K562 (cell line): Measurements from ENCODE around the gene OTULINL. TPM values are rescaled to one million over a fixed set of nuclear protein-coding genes. Genes with fewer than 3 reads are reported as not detected.

Experiments
- ATAC-seq: fragments of 200-7000 bp; cut with Tn5 transposase; 3 replicates; pipeline ENCODE4 v1.9.1; 2020; ENCODE audit warnings: moderate library complexity
- BruUV-seq: library from RNA; stranded (reverse); fragments of 400-500 nt; replicated peaks from 2 replicates; lab custom pipeline; 2021; lab: Mats Ljungman, UMichigan
- CTCF ChIA-PET: fragments of 300-600 bp; formaldehyde crosslinking; extraction: SDS; loops from one replicate; lab custom pipeline; 2021; ENCODE audit warnings: low intra/inter-chr PET ratio; lab: Yijun Ruan, JAX
- POLR2A ChIA-PET: fragments of 300-600, 350-650 bp; sonication (Branson Sonifier 250); formaldehyde crosslinking; extraction: SDS; loops from one replicate; lab custom pipeline; 2021; ENCODE audit warnings: antibody characterized with exemption, inconsistent platforms; lab: Yijun Ruan, JAX
- DNase-seq, 4 experiments: peaks; one replicate each; pipeline versions ENCODE4 v3.0.0 to v3.0.0-alpha.2; 2011 to 2018; ENCODE audit warnings: low spot score in 3 of 4, mixed read lengths in 3 of 4; ENCODE audit errors: extremely low read depth in 1 of 4
- FAIRE-seq: peaks from 2 replicates; lab custom pipeline; 2011; peaks lifted over from hg19 to GRCh38; lab: Jason Lieb, UNC
- H2AFZ ChIP-seq: 2 replicates; pipeline ENCODE4 v1.6.0; 2011; ENCODE audit warnings: low read depth, low read length, control low read depth, inconsistent platforms
- H3K27ac ChIP-seq: fragments of 200-600 bp; 3 replicates; pipeline ENCODE4 v1.8.0; 2011; ENCODE audit warnings: low read depth, mild to moderate bottlenecking, control low read depth, inconsistent platforms, low read length, moderate library complexity, mixed read lengths; ENCODE audit errors: extremely low read depth
- H3K27me3 ChIP-seq, 2 experiments: fragments of 300-600 bp in 1 of 2; 2 replicates in 1 of 2; 3 replicates in 1 of 2; pipeline versions ENCODE4 v1.6.0 to v1.8.0; 2011; ENCODE audit warnings: inconsistent platforms in 2 of 2, low read length in 2 of 2, mild to moderate bottlenecking in 1 of 2, mixed read lengths in 1 of 2, moderate library complexity in 1 of 2; ENCODE audit not compliant: control insufficient read depth in 2 of 2, insufficient read depth in 2 of 2
- H3K36me3 ChIP-seq: fragments of 300-600 bp; 3 replicates; pipeline ENCODE4 v1.8.0; 2011; ENCODE audit warnings: mild to moderate bottlenecking, low read length, inconsistent platforms; ENCODE audit not compliant: control insufficient read depth, insufficient read depth
- H3K4me1 ChIP-seq, 2 experiments: fragments of 200-600 bp in 1 of 2; replicated peaks in 1 of 2; 2 replicates in 1 of 2; 3 replicates in 1 of 2; pipeline versions ENCODE4 v1.5.1 to v1.8.0; 2011; ENCODE audit warnings: inconsistent platforms in 2 of 2, low read length in 2 of 2, mild to moderate bottlenecking in 1 of 2, mixed read lengths in 1 of 2, moderate library complexity in 1 of 2; ENCODE audit not compliant: control insufficient read depth in 2 of 2, insufficient read depth in 2 of 2
- H3K4me2 ChIP-seq: 2 replicates; pipeline ENCODE4 v1.6.1; 2011; ENCODE audit warnings: low read length, control low read depth, inconsistent platforms, mixed read lengths; ENCODE audit not compliant: insufficient read depth
- H3K4me3 ChIP-seq: fragments of 200-600 bp; sonication (generic), shearing (Covaris generic); 2 replicates; pipeline ENCODE4 v1.5.1; 2016; ENCODE audit warnings: control low read depth, inconsistent platforms
- H3K79me2 ChIP-seq: fragments of 200-600 bp; 3 replicates; pipeline ENCODE4 v1.8.0; 2011; ENCODE audit warnings: low read length, inconsistent platforms; ENCODE audit not compliant: control insufficient read depth, insufficient read depth
- H3K9ac ChIP-seq, 2 experiments: 2 replicates each; pipeline versions ENCODE4 v1.6.0 to v1.6.1; 2011; ENCODE audit warnings: low read depth in 2 of 2, low read length in 2 of 2, control low read depth in 1 of 2, inconsistent platforms in 1 of 2, mild to moderate bottlenecking in 1 of 2, mixed read lengths in 1 of 2; ENCODE audit not compliant: insufficient read depth in 1 of 2
- H3K9me1 ChIP-seq: one replicate; pipeline ENCODE4 v1.6.0; 2011; ENCODE audit warnings: inconsistent platforms, mild to moderate bottlenecking, low read length, moderate library complexity; ENCODE audit not compliant: control insufficient read depth, insufficient read depth
- H3K9me3 ChIP-seq: replicated peaks from 2 replicates; pipeline ENCODE4 v1.5.1; 2011; ENCODE audit warnings: low read depth, low read length, inconsistent platforms; ENCODE audit not compliant: control insufficient read depth, insufficient read depth
- H4K20me1 ChIP-seq: replicated peaks from 2 replicates; pipeline ENCODE4 v1.6.1; 2011; ENCODE audit warnings: low read length, inconsistent platforms, mixed read lengths; ENCODE audit not compliant: control insufficient read depth, insufficient read depth
- ARID4B ChIP-seq: sonication (generic); formaldehyde crosslinking; IDR thresholded peaks from 2 replicates; pipeline ENCODE4 v1.8.0; 2022; ENCODE audit warnings: mild to moderate bottlenecking, missing genetic modification reagents
- BCL6 ChIP-seq: fragments of 250-450 bp; sonication (Bioruptor Pico); IDR thresholded peaks from 2 replicates; pipeline ENCODE4 v1.4.0; 2020
- KLF10 ChIP-seq: fragments of 250-450 bp; sonication (Bioruptor Pico); IDR thresholded peaks from 2 replicates; pipeline ENCODE4 v1.6.1; 2021; ENCODE audit warnings: matching md5 sums
- MCM2 ChIP-seq: fragments of 450-650 bp; IDR thresholded peaks from 2 replicates; pipeline ENCODE4 v1.6.1; 2017; ENCODE audit warnings: low read depth, mild to moderate bottlenecking
- NR3C1 ChIP-seq: sonication (generic); formaldehyde crosslinking; IDR thresholded peaks from 2 replicates; pipeline ENCODE4 v1.8.1; 2022; ENCODE audit warnings: missing genetic modification reagents
- TAF7 ChIP-seq: fragments of 450-650 bp; IDR thresholded peaks from 2 replicates; pipeline ENCODE4 v1.6.1; 2016; ENCODE audit warnings: missing genetic modification characterization, missing compliant biosample characterization
- ZBTB43 ChIP-seq: sonication (generic); formaldehyde crosslinking; IDR thresholded peaks from 2 replicates; pipeline ENCODE4 v1.8.0; 2023; ENCODE audit warnings: mild to moderate bottlenecking, missing genetic modification reagents
- ZFP36 ChIP-seq: fragments of 150-350 bp; IDR thresholded peaks from 2 replicates; pipeline ENCODE4 v1.6.1; 2018; ENCODE audit warnings: low read length, low read depth; ENCODE audit not compliant: partially characterized antibody
- ZNF431 ChIP-seq: sonication (generic); formaldehyde crosslinking; IDR thresholded peaks from 2 replicates; pipeline ENCODE4 v1.8.0; 2022; ENCODE audit warnings: mild to moderate bottlenecking, missing genetic modification reagents
- ZNF507 ChIP-seq: conservative IDR thresholded peaks from 2 replicates; pipeline ENCODE4 v1.6.1; 2017; ENCODE audit warnings: missing genetic modification characterization, missing compliant biosample characterization
- ZNF766 ChIP-seq: fragments of 200-800 bp; sonication (Bioruptor generic); conservative IDR thresholded peaks from 2 replicates; pipeline ENCODE4 v1.6.1; 2016; ENCODE audit warnings: missing genetic modification characterization, missing compliant biosample characterization
- WGBS: fragments of 100-300 bp; shearing (Covaris generic); methylation state at CpG from one replicate; pipeline ENCODE4 v1.1.6; 2016; ENCODE audit warnings: low coverage, mixed read lengths; ENCODE audit not compliant: insufficient coverage; ENCODE audit errors: missing lambda C conversion rate; 5-methylcytosine and 5-hydroxymethylcytosine counted together
- in situ Hi-C: fragments of 300-500 bp; cut with MboI; formaldehyde crosslinking; loops from 4 replicates; pipeline ENCODE4 v1.15.0; 2018; ENCODE audit warnings: inconsistent platforms, mixed read lengths
- intact Hi-C: fragments of 100-400 bp; cut with micrococcal nuclease; formaldehyde crosslinking; loops from 2 replicates; pipeline ENCODE4 v1.14.2; 2022
- polyA plus RNA-seq, 8 experiments: library from polyadenylated mRNA; depleted of rRNA in 4 of 8; stranded (reverse) in 5 of 8; unstranded in 3 of 8; fragments of >200 nt; fragmentation: Nextera tagmentation in 2 of 8; fragmentation: Illumina TruSeq in 1 of 8; extraction: Ambion mirVana in 2 of 8; extraction: Trizol in 1 of 8; gene quantifications; 2 replicates each; pipeline versions ENCODE4 v1.2.1 to v1.2.3, GENCODE V29; 2011 to 2014; ENCODE audit warnings: inconsistent platforms in 1 of 8, missing spikeins in 1 of 8
- total RNA-seq, 7 experiments: library from RNA; depleted of rRNA in 6 of 7; stranded (reverse); fragments of >200 nt in 6 of 7; fragmentation: Illumina TruSeq in 2 of 7; extraction: Trizol in 2 of 7; gene quantifications; 2 replicates each; pipeline versions ENCODE4 v1.2.1 to v1.2.3, GENCODE V29; 2011 to 2021; ENCODE audit warnings: low replicate concordance in 1 of 7

OTULINL gene
- total and polyA plus RNA-seq, 9 of the 15 experiments (the other 6 are each of a cell fraction or from before 2014, with no cell fraction given) = 0.13 to 0.18 TPM; not detected in 7

- TF ChIP-seq ARID4B = no peak
- TF ChIP-seq ZNF507 (tag) = no peak
Observed at GRCh38 chr5:14532180-14532579, 49.4 kb upstream of the OTULINL start (continued).

- in situ Hi-C loops = no loop called here
- TF ChIP-seq NR3C1 (CRISPR knock-in tag) (no peak), ZBTB43 (CRISPR knock-in tag) (no peak), BCL6 (CRISPR knock-in tag) (no peak), ZNF431 (no peak), KLF10 (CRISPR knock-in tag) (no peak), TAF7 (tag) (no peak), ZFP36 (no peak), ZNF766 (CRISPR knock-in tag) (no peak), MCM2 (no peak)
- Histone ChIP-seq H3K9ac (no peak overlapping the region), H3K4me3 (no peak overlapping the region), H3K79me2 (no peaks in the 10 kb centered on the region), H3K9me3 (no peaks in the 10 kb centered on the region), H3K27ac (no peak overlapping the region), H3K27me3 (peaks cover 6 to 23% of the 10 kb centered on the region in 2 experiments; a peak in 3 of 5 replicates), H3K36me3 (no peaks in the 10 kb centered on the region), H3K4me1 (no peaks in the 10 kb centered on the region), H3K9me1 (no peaks in the 10 kb centered on the region), H4K20me1 (no peaks in the 10 kb centered on the region), H3K4me2 (no peak overlapping the region), H2AFZ (no peak overlapping the region)
- intact Hi-C loops = no loop called here
- POLR2A ChIA-PET = interaction anchor here (0.6 to 0.8 kb wide), 2 partner anchors 10 to 163 kb away, joined by 3 read pairs; no protein-coding TSS in a partner anchor
- FAIRE-seq (no peak), DNase-seq (no peak), ATAC-seq (no peak)
- CTCF ChIA-PET = no interaction called here
- no TSS peak for BruUV-seq
- 2% methylated on average over 7 of the region's 7 CpGs for WGBS
Observed at GRCh38 chr5:14534773-14535172, 46.8 kb upstream of the OTULINL start.
